HEK293 (cell line): Measurements from ENCODE around the gene SCYL3.

ENCODE experiments used
- CTCF ChIP-seq: fragments of 450-650 bp; formaldehyde crosslinking; IDR thresholded peaks from 2 replicates; pipeline ENCODE4 v1.5.1; 2016; ENCODE audit warnings: missing biosample characterization, missing genetic modification characterization
- FEZF1 ChIP-seq: fragments of 450-650 bp; formaldehyde crosslinking; IDR thresholded peaks from 2 replicates; pipeline ENCODE4 v1.5.1; 2016; ENCODE audit warnings: missing biosample characterization, missing genetic modification characterization
- GLIS1 ChIP-seq: fragments of 450-650 bp; formaldehyde crosslinking; IDR thresholded peaks from 2 replicates; pipeline ENCODE4 v1.5.1; 2016; ENCODE audit warnings: missing biosample characterization, missing genetic modification characterization
- KLF1 ChIP-seq: fragments of 450-650 bp; formaldehyde crosslinking; IDR thresholded peaks from 2 replicates; pipeline ENCODE4 v1.5.1; 2016; ENCODE audit warnings: missing biosample characterization, missing genetic modification characterization
- TCF7L2 ChIP-seq: IDR thresholded peaks from 2 replicates; pipeline ENCODE4 v1.6.1; 2011; ENCODE audit warnings: low read depth, mild to moderate bottlenecking, inconsistent platforms, low read length, moderate library complexity, borderline replicate concordance
- TSHZ1 ChIP-seq: fragments of 450-650 bp; formaldehyde crosslinking; IDR thresholded peaks from 2 replicates; pipeline ENCODE4 v1.5.1; 2016; ENCODE audit warnings: missing biosample characterization, missing genetic modification characterization, borderline replicate concordance
- YY1 ChIP-seq: fragments of 450-650 bp; formaldehyde crosslinking; IDR thresholded peaks from 2 replicates; pipeline ENCODE4 v1.5.1; 2018; ENCODE audit warnings: missing biosample characterization, missing genetic modification characterization
- ZBTB1 ChIP-seq: fragments of 450-650 bp; formaldehyde crosslinking; IDR thresholded peaks from 2 replicates; pipeline ENCODE4 v1.5.1; 2016; ENCODE audit warnings: missing biosample characterization, missing genetic modification characterization
- ZBTB44 ChIP-seq: fragments of 450-650 bp; IDR thresholded peaks from 2 replicates; pipeline ENCODE4 v1.5.1; 2018; ENCODE audit warnings: missing biosample characterization, mild to moderate bottlenecking, missing genetic modification characterization
- ZBTB7A ChIP-seq: fragments of 450-650 bp; formaldehyde crosslinking; IDR thresholded peaks from 2 replicates; pipeline ENCODE4 v1.5.1; 2016; ENCODE audit warnings: low read depth, missing biosample characterization, missing genetic modification characterization
- ZNF138 ChIP-seq: fragments of 450-650 bp; formaldehyde crosslinking; IDR thresholded peaks from 2 replicates; pipeline ENCODE4 v1.5.1; 2016; ENCODE audit warnings: missing biosample characterization, missing genetic modification characterization, borderline replicate concordance
- ZNF341 ChIP-seq: fragments of 450-650 bp; formaldehyde crosslinking; IDR thresholded peaks from 2 replicates; pipeline ENCODE4; 2016; ENCODE audit warnings: low read depth, missing biosample characterization, missing genetic modification characterization
- TF ChIP-seq, protein P1 (sequence below): sonication (generic); formaldehyde crosslinking; IDR thresholded peaks from 2 replicates; pipeline ENCODE4 v1.8.1; 2022; ENCODE audit warnings: mild to moderate bottlenecking, moderate library complexity, missing genetic modification reagents

DNA sequence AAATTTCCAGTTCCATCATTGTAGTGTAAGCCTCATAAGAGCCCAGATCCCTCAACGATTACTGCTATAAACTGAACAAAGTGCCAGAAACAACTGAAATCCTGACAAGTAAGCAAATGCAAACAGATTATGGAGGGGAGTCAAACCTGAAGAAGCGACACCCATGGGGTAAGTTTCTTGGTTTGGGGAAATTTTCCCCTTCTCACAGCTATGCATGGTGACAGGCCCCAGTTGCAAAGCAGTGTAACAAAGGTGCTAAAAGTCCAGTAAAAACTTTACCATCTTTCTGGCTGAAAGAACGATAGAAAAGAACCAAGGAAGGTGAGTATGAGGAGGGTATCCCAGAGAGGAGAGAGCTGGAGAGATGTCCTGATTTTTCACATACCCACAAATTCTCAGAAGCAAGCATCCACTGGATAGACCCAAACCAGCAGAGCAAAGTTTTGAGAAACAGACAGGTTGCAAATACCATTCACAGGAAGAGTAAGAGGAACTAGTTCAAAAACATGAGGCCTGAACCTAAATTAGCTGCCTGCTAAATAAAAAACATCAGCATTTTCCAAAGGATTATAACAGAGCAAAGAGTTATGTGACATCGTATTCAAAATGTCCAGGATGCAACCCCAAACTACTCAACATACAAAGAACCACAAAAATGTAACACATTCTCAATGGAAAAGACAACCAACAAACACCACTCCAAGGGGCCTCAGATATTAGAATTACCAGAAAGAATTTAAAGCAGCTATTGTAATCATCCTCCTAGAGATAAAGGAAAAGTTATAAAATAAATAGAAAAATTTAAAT lies 14.5 kb downstream of the SCYL3 start:
- TF ChIP-seq ZNF341 (tag by site-specific recombination) (no peak), TSHZ1 (tag by site-specific recombination) (no peak), ZBTB7A (tag by site-specific recombination) (no peak), CTCF (tag by site-specific recombination) (no peak), TCF7L2 (no peak), FEZF1 (tag by site-specific recombination) (no peak), GLIS1 (tag by site-specific recombination) (no peak), ZBTB44 (no peak), KLF1 (tag by site-specific recombination) (no peak), ZNF138 (tag by site-specific recombination) (no peak), ZBTB1 (tag by site-specific recombination) (no peak), YY1 (tag by site-specific recombination) (no peak)
- TF ChIP-seq, protein P1, sequence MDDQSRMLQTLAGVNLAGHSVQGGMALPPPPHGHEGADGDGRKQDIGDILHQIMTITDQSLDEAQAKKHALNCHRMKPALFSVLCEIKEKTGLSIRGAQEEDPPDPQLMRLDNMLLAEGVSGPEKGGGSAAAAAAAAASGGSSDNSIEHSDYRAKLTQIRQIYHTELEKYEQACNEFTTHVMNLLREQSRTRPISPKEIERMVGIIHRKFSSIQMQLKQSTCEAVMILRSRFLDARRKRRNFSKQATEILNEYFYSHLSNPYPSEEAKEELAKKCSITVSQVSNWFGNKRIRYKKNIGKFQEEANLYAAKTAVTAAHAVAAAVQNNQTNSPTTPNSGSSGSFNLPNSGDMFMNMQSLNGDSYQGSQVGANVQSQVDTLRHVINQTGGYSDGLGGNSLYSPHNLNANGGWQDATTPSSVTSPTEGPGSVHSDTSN (CRISPR knock-in tag): no peak
